ENCODE results near the gene ACSBG1. TPM values are rescaled to one million over a fixed set of nuclear protein-coding genes. Genes with fewer than 3 reads are reported as not detected.
A peak's percentile ranks its signal among the peaks of the same experiment; 100 is the strongest.
"Not testable (repeated sequence)": the region's sequence is repeated elsewhere in the genome, so short reads cannot be mapped to it uniquely, and the experiment has no call there.

ACSBG1 gene
- total RNA-seq, 2 experiments from 2014 or later: 0.02 TPM; not detected in 1

- no peak overlapping the region for H3K4me3 Mint-ChIP-seq
- CTCF ChIA-PET: interaction anchor here (0.8 kb wide), 2 partner anchors 10 to 83 kb away, joined by 4 read pairs; no protein-coding TSS in a partner anchor
- H3K9me3 Mint-ChIP-seq (ENCODE audit: low read depth): no peaks in the 10 kb centered on the region
- H3K27ac Mint-ChIP-seq: peak overlapping the region; percentile 33
- DNase-seq (no peak), ATAC-seq (no peak)
- POLR2A ChIA-PET: no interaction called here
- intact Hi-C loops (cut with DNase I, micrococcal nuclease): no loop called here
- peaks cover 37% of the 10 kb centered on the region for H3K36me3 Mint-ChIP-seq (ENCODE audit: low read depth)
- H3K4me1 Mint-ChIP-seq: peaks cover 17% of the 10 kb centered on the region
- H3K27me3 Mint-ChIP-seq: no peaks in the 10 kb centered on the region
These were observed 77.7 kb downstream of the ACSBG1 start for GRCh38 chr15:78156653-78157052.

GRCh38 chr15:78155355-78155939, 78.9 kb downstream of the ACSBG1 start:
- Mint-ChIP-seq H3K27me3 (no peaks in the 10 kb centered on the region), H3K4me1 (peaks cover 24% of the 10 kb centered on the region), H3K4me3 (no peak overlapping the region), H3K27ac (no peak overlapping the region), H3K36me3 (ENCODE audit: low read depth) (peaks cover 36% of the 10 kb centered on the region), H3K9me3 (ENCODE audit: low read depth) (no peaks in the 10 kb centered on the region)
- DNase-seq (no peak), ATAC-seq (no peak)
- intact Hi-C loops (cut with DNase I, micrococcal nuclease): no loop called here
- POLR2A ChIA-PET: no interaction called here
- CTCF ChIA-PET: interaction anchor here (1.8 kb wide), 1 partner anchor 10 kb away, joined by 6 read pairs; no protein-coding TSS in a partner anchor

GRCh38 chr15:78154955-78155354, 79.4 kb downstream of the ACSBG1 start:
- no peak overlapping the region for H3K4me3 Mint-ChIP-seq
- H3K9me3 Mint-ChIP-seq (ENCODE audit: low read depth): no peaks in the 10 kb centered on the region
- ChIA-PET POLR2A (no interaction called here), CTCF (interaction anchor here (1.8 kb wide), 1 partner anchor 11 kb away, joined by 6 read pairs; no protein-coding TSS in a partner anchor)
- no peaks in the 10 kb centered on the region for H3K27me3 Mint-ChIP-seq
- intact Hi-C loops (cut with DNase I, micrococcal nuclease): no loop called here
- peaks cover 29% of the 10 kb centered on the region for H3K4me1 Mint-ChIP-seq
- no peak overlapping the region for H3K27ac Mint-ChIP-seq
- H3K36me3 Mint-ChIP-seq (ENCODE audit: low read depth): peaks cover 35% of the 10 kb centered on the region
- ATAC-seq (no peak), DNase-seq (no peak)

- H3K9me3 Mint-ChIP-seq (ENCODE audit: low read depth); intact Hi-C loops (cut with DNase I, micrococcal nuclease); H3K27me3 Mint-ChIP-seq: not testable (repeated sequence)
- peak overlapping the region; percentile 95 for H3K4me3 Mint-ChIP-seq
- peak; percentile 12 for ATAC-seq
- DNase-seq: peak; percentile 41
- ChIA-PET POLR2A (interaction anchor here (1.6 kb wide), 1 partner anchor 16 kb away, joined by 5 read pairs; no protein-coding TSS in a partner anchor), CTCF (interaction anchor here (1.0 kb wide), 1 partner anchor 83 kb away, joined by 4 read pairs; no protein-coding TSS in a partner anchor)
- peaks cover 20% of the 10 kb centered on the region for H3K36me3 Mint-ChIP-seq (ENCODE audit: low read depth)
- H3K27ac Mint-ChIP-seq: peak overlapping the region; percentile 39
- H3K4me1 Mint-ChIP-seq: peaks cover 43% of the 10 kb centered on the region
These were observed 83.3 kb downstream of the ACSBG1 start for GRCh38 chr15:78151075-78151474.

GRCh38 chr15:78149805-78150751, 84.3 kb downstream of the ACSBG1 start:
- ATAC-seq: no peak
- CTCF ChIA-PET: interaction anchor here (0.8 to 2.9 kb wide), 5 partner anchors 19 to 91 kb away, joined by 3 to 12 read pairs (median 4); no protein-coding TSS in a partner anchor

GRCh38 chr15:78149068-78149804, 85.1 kb downstream of the ACSBG1 start, which contains the start of gene IDH3A:
Gene IDH3A, plus strand, starts transcription at chr15:78149362. Its CDS starts 42 bp downstream, at chr15:78149404.
- ATAC-seq (peak; percentile 94), DNase-seq (peak; percentile 100)
- Mint-ChIP-seq H3K4me3 (peak within 1 kb of the TSS; percentile 95), H3K9me3 (ENCODE audit: low read depth) (no peaks in the 10 kb centered on the region), H3K4me1 (peaks cover 41% of the 10 kb centered on the region), H3K27me3 (no peaks in the 10 kb centered on the region), H3K27ac (peak within 1 kb of the TSS; percentile 96), H3K36me3 (ENCODE audit: low read depth) (peaks cover 17% of the 10 kb centered on the region)
- ChIA-PET POLR2A (interaction anchor here (0.6 to 2.5 kb wide), 6 partner anchors 11 to 99 kb away, joined by 3 to 12 read pairs (median 7); partner anchors contain the start of gene CIB2), CTCF (interaction anchor here (1.0 to 2.9 kb wide), 6 partner anchors 10 to 151 kb away, joined by 3 to 12 read pairs (median 4); partner anchors contain the start of gene SKIC8)
- intact Hi-C loops (cut with DNase I, micrococcal nuclease): loop anchor here (1.0 to 5.0 kb wide), 10 partner anchors 13 to 723 kb away; partner anchors contain the start of genes CIB2 (in 2 of the 2), HYKK (in 1 of the 2), IREB2 (in 1 of the 2) and MORF4L1 (in 1 of the 2)

More at GRCh38 chr15:78149805-78150751, 84.3 kb downstream of the ACSBG1 start:
- H3K27me3 Mint-ChIP-seq: no peaks in the 10 kb centered on the region
- H3K36me3 Mint-ChIP-seq (ENCODE audit: low read depth): peaks cover 17% of the 10 kb centered on the region
- H3K9me3 Mint-ChIP-seq (ENCODE audit: low read depth): no peaks in the 10 kb centered on the region
- peak overlapping the region; percentile 70 for H3K27ac Mint-ChIP-seq
- intact Hi-C loops (cut with DNase I, micrococcal nuclease): loop anchor here (1.0 to 5.0 kb wide), 10 partner anchors 12 to 722 kb away; partner anchors contain the start of genes CIB2 (in 2 of the 2), HYKK (in 1 of the 2), IREB2 (in 1 of the 2) and MORF4L1 (in 1 of the 2)
- peak overlapping the region; percentile 95 for H3K4me3 Mint-ChIP-seq
- no peak for DNase-seq
- H3K4me1 Mint-ChIP-seq: peaks cover 43% of the 10 kb centered on the region
- POLR2A ChIA-PET: interaction anchor here (1.6 to 2.5 kb wide), 2 partner anchors 17 to 19 kb away, joined by 5 to 11 read pairs; partner anchors contain the start of gene CIB2

GRCh38 chr15:78148392-78149067, 85.8 kb downstream of the ACSBG1 start:
- DNase-seq: no peak
- peaks cover 17% of the 10 kb centered on the region for H3K36me3 Mint-ChIP-seq (ENCODE audit: low read depth)

GRCh38 chr15:78147566-78147965, 86.8 kb downstream of the ACSBG1 start:
- H3K4me3 Mint-ChIP-seq: no peak overlapping the region
- ATAC-seq (no peak), DNase-seq (no peak)
- POLR2A ChIA-PET: interaction anchor here (2.5 kb wide), 1 partner anchor 17 kb away, joined by 11 read pairs; the partner anchor contains the start of gene CIB2
- intact Hi-C loops (cut with DNase I, micrococcal nuclease): loop anchor here in 1 of 2 experiments (5.0 kb wide), 1 partner anchor 725 kb away; the partner anchor contains the start of gene MORF4L1
- H3K36me3 Mint-ChIP-seq (ENCODE audit: low read depth): peaks cover 11% of the 10 kb centered on the region
- H3K27me3 Mint-ChIP-seq: no peaks in the 10 kb centered on the region
- H3K27ac Mint-ChIP-seq: peak overlapping the region; percentile 33
- no peaks in the 10 kb centered on the region for H3K9me3 Mint-ChIP-seq (ENCODE audit: low read depth)
- peaks cover 32% of the 10 kb centered on the region for H3K4me1 Mint-ChIP-seq
- CTCF ChIA-PET: interaction anchor here (0.6 to 2.9 kb wide), 3 partner anchors 10 to 1056 kb away, joined by 3 to 12 read pairs (median 3); no protein-coding TSS in a partner anchor

More at GRCh38 chr15:78148392-78149067, 85.8 kb downstream of the ACSBG1 start:
- ChIA-PET CTCF (interaction anchor here (0.6 to 2.9 kb wide), 6 partner anchors 9 to 1119 kb away, joined by 3 to 12 read pairs (median 4); partner anchors contain the start of gene SKIC8), POLR2A (interaction anchor here (0.6 to 2.5 kb wide), 5 partner anchors 10 to 98 kb away, joined by 3 to 12 read pairs (median 7); partner anchors contain the start of gene CIB2)
- Mint-ChIP-seq H3K9me3 (ENCODE audit: low read depth) (no peaks in the 10 kb centered on the region), H3K27me3 (no peaks in the 10 kb centered on the region), H3K27ac (peak overlapping the region; percentile 96), H3K4me3 (peak overlapping the region; percentile 95), H3K4me1 (peaks cover 41% of the 10 kb centered on the region)
- intact Hi-C loops (cut with DNase I, micrococcal nuclease): loop anchor here (1.0 to 5.0 kb wide), 10 partner anchors 14 to 724 kb away; partner anchors contain the start of genes CIB2 (in 2 of the 2), HYKK (in 1 of the 2), IREB2 (in 1 of the 2) and MORF4L1 (in 1 of the 2)
- peak; percentile 17 for ATAC-seq

GRCh38 chr15:78146425-78147154, 87.8 kb downstream of the ACSBG1 start:
- Mint-ChIP-seq H3K4me1 (peaks cover 31% of the 10 kb centered on the region), H3K27me3 (no peaks in the 10 kb centered on the region), H3K27ac (no peak overlapping the region), H3K9me3 (ENCODE audit: low read depth) (no peaks in the 10 kb centered on the region), H3K36me3 (ENCODE audit: low read depth) (peaks cover 9% of the 10 kb centered on the region), H3K4me3 (no peak overlapping the region)
- intact Hi-C loops (cut with DNase I, micrococcal nuclease): loop anchor here in 1 of 2 experiments (5.0 kb wide), 1 partner anchor 726 kb away; the partner anchor contains the start of gene MORF4L1
- CTCF ChIA-PET: interaction anchor here (1.1 to 2.9 kb wide), 3 partner anchors 9 to 93 kb away, joined by 3 to 12 read pairs (median 3); no protein-coding TSS in a partner anchor
- POLR2A ChIA-PET: no interaction called here
- DNase-seq (no peak), ATAC-seq (no peak)

Measured in activated CD4-positive, alpha-beta T cell treated with anti-CD3 and anti-CD28 coated beads for 36 hours (primary cell).